Heart right ventricle (tissue), 16 donors: ENCODE data around the gene TRIM62. TPM values are rescaled to one million over a fixed set of nuclear protein-coding genes. Genes with fewer than 3 reads are reported as not detected.
"Not testable (repeated sequence)": the region's sequence is repeated elsewhere in the genome, so short reads cannot be mapped to it uniquely, and the experiment has no call there.

ENCODE experiments used
- ATAC-seq, 8 donors: fragments of 200-7000 bp; cut with Tn5 transposase; one replicate each; pipeline ENCODE4 v1.9.1; 2020; ENCODE audit warnings: mild to moderate bottlenecking in 8 of 8, moderate library complexity in 8 of 8, moderate number of reproducible peaks in 1 of 8
- DNase-seq, 2 donors: peaks; one replicate each; pipeline ENCODE4 v3.0.0-alpha.2; 2020
- H3K27ac ChIP-seq, 10 donors: fragments of 200-600 bp; sonication (generic) in 2 of 10; one replicate each; pipeline versions ENCODE4 v1.5.0 to v1.8.0; 2020 to 2022; ENCODE audit warnings: mild to moderate bottlenecking in 3 of 10
- H3K27me3 ChIP-seq, 7 donors: fragments of 200-600 bp; one replicate each; pipeline ENCODE4 v1.8.0; 2021 to 2022; ENCODE audit warnings: mild to moderate bottlenecking in 2 of 7
- H3K36me3 ChIP-seq, 9 donors: fragments of 200-600 bp; sonication (generic) in 1 of 9; one replicate each; pipeline versions ENCODE4 v1.5.0 to v1.8.0; 2020 to 2022; ENCODE audit warnings: mild to moderate bottlenecking in 2 of 9
- H3K4me1 ChIP-seq, 9 donors: fragments of 200-600 bp; sonication (generic) in 1 of 9; one replicate each; pipeline versions ENCODE4 v1.5.0 to v1.8.0; 2020 to 2022; ENCODE audit warnings: mild to moderate bottlenecking in 4 of 9
- H3K4me3 ChIP-seq, 10 donors: fragments of 200-600 bp; sonication (generic) in 2 of 10; one replicate each; pipeline versions ENCODE4 v1.5.0 to v1.8.0; 2020 to 2022; ENCODE audit warnings: mild to moderate bottlenecking in 7 of 10, moderate library complexity in 2 of 10
- H3K9me3 ChIP-seq, 11 donors: fragments of 200-600 bp in 10 of 11; sonication (generic) in 2 of 11; one replicate each; pipeline versions ENCODE4 v1.5.0 to v1.8.0; 2013 to 2022; ENCODE audit warnings: mild to moderate bottlenecking in 2 of 11, control low read depth in 1 of 11, moderate library complexity in 1 of 11
- WGBS, 2 donors: extraction: QIAGEN DNeasy Blood & Tissue Kit; methylation state at CpG; one replicate each; pipeline ENCODE4 v1.1.7; 2013; ENCODE audit warnings: inconsistent platforms in 1 of 2; 5-methylcytosine and 5-hydroxymethylcytosine counted together
- intact Hi-C, 10 donors: fragments of 100-400 bp; cut with DNase I; formaldehyde crosslinking; loops; one replicate each; pipeline versions ENCODE4 v1.11.1 to v1.14.2; 2022
- polyA plus RNA-seq, 2 donors: library from polyadenylated mRNA; stranded (reverse); fragments of 200-250 nt; gene quantifications; one replicate each; pipeline ENCODE4 v1.2.3, GENCODE V29; 2013
- total RNA-seq, 10 donors: library from RNA; stranded (reverse); fragmentation: NEBNext Ultra II Directional in 3 of 10; extraction: Animal tissue kit (Norgen Biotek cat#: 25700) in 3 of 10; gene quantifications; one replicate each; pipeline versions ENCODE4 v1.2.1 to v1.2.4, GENCODE V29; 2021 to 2023
- TF ChIP-seq, protein P1 (sequence below), 9 donors: fragments of 200-600 bp; sonication (generic) in 2 of 9; IDR thresholded peaks; one replicate each; pipeline versions ENCODE4 v1.5.0 to v1.8.0; 2021 to 2022; ENCODE audit warnings: antibody characterized with exemption in 9 of 9, mild to moderate bottlenecking in 5 of 9, moderate library complexity in 1 of 9
- donor health status: Arrhythmogenic right ventricular cardiomyopathy.
- donor health status: ischemic (EF 13 %, LVEDD 7.1; RV severe dilation, severe dysfunction).
- donor health status: healthy with polysubstance abuse.
- donor health status: DM: no; HTN: yes; CAD: no.
- donor health status: DM: no; HTN: no; CAD: no.
- donor health status: ischemic (EF 25% LVEDD 6.9; RV normal size, moderate dysfunction).
- donor health status: ischemic (EF 25% LVEDD 5.7; RV mildly dilated, moderate dysfunction).
- donor health status: healthy.
- donor health status: DM: yes; HTN: yes; CAD: no.
- donor health status: Ischemic cardiomyopathy.
- donor health status: ischemic (EF 35%, LVEDD 5.7; RV mildly dilated, moderate dysfunction).
- donor health status: nonischemic (EF 11% LVEDD 7.7; RV severe dilation, severe dysfunction).
- donor health status: DM: yes; HTN: yes; CAD: no.
- donor health status: PGD.
- donor health status: ischemic (EF 29% LVEDD 5.4; RV normal size, mild dysfunction).
- donor health status: nonischemic (EF 23%, LVEDD 6.1; RV moderate dilation, normal function).

The TRIM62 gene
- total and polyA plus RNA-seq, 12 donors: 2.0 to 3.7 (median 2.6) TPM

DNA sequence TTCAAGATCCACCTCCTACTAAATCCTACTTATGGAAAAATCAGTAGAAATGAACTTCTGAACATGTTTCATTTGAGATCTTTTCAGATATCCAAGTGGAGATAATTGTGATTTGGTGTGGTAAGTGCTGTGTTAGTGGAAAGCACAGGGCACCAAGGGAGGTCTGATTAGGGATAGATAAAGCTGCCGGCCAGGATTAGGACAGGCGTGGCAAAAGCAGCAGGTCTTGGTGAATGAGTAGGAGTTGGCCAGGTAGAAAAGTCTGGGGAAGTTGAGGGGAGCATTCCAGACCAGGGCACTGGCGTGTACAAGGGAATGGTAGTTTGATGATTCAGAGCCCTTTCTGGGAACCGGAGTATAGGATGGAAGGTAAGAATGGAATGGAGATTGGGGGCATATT is 53.1 kb downstream of the TRIM62 start:
- peaks cover 0 to 28% (median 23%) of the 10 kb centered on the region in 9 donors for H3K4me1 ChIP-seq
- H3K27me3 ChIP-seq: no peaks in the 10 kb centered on the region
- WGBS, 2 donors: 70 to 86% methylated on average over 4 of the region's 4 CpGs
- TF ChIP-seq, protein P1, sequence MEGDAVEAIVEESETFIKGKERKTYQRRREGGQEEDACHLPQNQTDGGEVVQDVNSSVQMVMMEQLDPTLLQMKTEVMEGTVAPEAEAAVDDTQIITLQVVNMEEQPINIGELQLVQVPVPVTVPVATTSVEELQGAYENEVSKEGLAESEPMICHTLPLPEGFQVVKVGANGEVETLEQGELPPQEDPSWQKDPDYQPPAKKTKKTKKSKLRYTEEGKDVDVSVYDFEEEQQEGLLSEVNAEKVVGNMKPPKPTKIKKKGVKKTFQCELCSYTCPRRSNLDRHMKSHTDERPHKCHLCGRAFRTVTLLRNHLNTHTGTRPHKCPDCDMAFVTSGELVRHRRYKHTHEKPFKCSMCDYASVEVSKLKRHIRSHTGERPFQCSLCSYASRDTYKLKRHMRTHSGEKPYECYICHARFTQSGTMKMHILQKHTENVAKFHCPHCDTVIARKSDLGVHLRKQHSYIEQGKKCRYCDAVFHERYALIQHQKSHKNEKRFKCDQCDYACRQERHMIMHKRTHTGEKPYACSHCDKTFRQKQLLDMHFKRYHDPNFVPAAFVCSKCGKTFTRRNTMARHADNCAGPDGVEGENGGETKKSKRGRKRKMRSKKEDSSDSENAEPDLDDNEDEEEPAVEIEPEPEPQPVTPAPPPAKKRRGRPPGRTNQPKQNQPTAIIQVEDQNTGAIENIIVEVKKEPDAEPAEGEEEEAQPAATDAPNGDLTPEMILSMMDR (IDR thresholded peaks at IDR 0.05): no peak
- DNase-seq (no peak), ATAC-seq (no peak)
- intact Hi-C loops: loop anchor here in 6 of 10 donors (1.0 to 10.0 kb wide), 6 partner anchors 54 to 346 kb away; partner anchors contain the start of genes ZSCAN20 (in 3 of the 6), TRIM62 (in 1 of the 6) and ZNF362 (in 1 of the 6)
- no peaks in the 10 kb centered on the region for H3K9me3 ChIP-seq
- peak overlapping the region in 5 of 10 donors; percentile 86 to 93 (median 93) for H3K27ac ChIP-seq
- H3K36me3 ChIP-seq: no peaks in the 10 kb centered on the region
- H3K4me3 ChIP-seq: no peak overlapping the region

DNA sequence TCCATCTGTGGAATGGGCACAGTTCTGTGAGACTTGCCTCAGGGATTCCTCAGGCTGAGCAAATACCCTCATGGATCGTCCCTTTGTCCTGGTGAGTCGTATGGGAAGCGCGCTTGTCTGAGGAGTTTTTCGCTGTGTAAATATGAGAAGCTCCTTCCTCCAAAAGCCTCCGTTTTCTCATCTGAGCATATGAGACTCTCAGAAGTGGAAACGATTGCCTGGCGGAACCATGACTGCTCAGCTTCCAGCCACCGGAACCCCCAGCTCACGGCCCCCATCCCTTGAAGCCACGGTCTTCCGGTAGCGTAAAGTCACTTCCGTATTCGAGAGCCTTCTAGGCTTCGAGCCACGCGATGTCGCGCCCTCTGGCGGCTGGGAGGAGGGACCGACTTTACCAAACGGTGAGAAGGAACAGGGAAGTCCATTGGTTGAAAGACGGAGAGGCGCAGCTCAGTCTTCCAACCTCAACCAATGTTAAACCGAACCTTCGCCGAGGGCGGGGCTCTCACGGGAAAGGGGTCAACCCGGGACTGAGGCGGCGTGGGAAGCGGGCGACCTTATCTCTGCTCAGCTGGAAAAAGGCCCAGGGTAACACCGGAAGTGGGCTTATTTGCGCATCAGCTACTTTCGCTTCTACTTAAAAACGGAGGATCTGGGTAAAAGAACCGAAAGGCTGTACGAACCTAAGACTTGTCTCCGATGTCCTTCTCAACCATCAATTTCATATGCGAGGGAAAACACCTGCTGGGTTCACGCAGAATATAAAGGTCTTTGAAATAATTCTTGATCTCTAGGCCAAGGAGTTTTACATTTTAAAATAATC is 54.6 kb downstream of the TRIM62 start:
- Histone ChIP-seq H3K27ac (peak overlapping the region; percentile 59 to 93 (median 86)), H3K27me3 (no peaks in the 10 kb centered on the region), H3K4me3 (peak overlapping the region; percentile 41 to 88 (median 74)), H3K9me3 (no peaks in the 10 kb centered on the region), H3K4me1 (peaks cover 0 to 28% (median 22%) of the 10 kb centered on the region in 9 donors), H3K36me3 (no peaks in the 10 kb centered on the region)
- peak; percentile 98 to 99 (median 99) for ATAC-seq
- intact Hi-C loops: loop anchor here in 6 of 10 donors (1.0 to 10.0 kb wide), 6 partner anchors 55 to 348 kb away; partner anchors contain the start of genes ZSCAN20 (in 3 of the 6), TRIM62 (in 2 of the 6) and ZNF362 (in 1 of the 6)
- WGBS, 2 donors: 2 to 4% methylated on average over 44 of the region's 44 CpGs
- TF ChIP-seq, protein P1 (IDR thresholded peaks at IDR 0.05): peak; percentile 77 to 98 (median 96)
- peak; percentile 98 to 99 for DNase-seq

DNA sequence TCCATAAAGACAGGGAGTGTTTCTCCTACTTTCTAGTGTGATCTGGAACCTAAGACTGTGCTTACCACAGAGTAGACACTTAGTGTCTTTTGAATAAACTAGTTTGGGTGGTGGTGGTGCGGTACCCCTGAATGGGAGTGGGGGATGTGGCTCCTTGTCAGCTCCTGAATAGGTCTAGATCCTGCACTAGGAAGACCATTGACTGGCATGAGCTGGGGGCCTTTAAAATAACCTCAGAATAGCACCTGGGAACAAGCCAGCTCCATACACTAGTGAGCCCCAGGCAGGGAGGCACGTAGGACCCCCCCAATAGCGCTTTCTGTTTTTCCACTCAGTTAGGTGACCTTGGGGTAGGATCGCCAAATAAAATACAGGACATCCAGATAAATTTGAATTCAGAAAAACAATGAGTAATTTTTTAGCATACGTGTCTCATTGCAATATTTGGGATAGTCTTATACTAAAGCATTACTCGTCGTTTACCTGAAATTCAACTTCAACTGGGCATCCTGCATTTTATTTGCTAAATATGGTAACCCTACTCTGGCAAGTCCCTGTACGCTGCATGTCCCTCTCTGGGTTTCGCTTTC is 55.3 kb downstream of the TRIM62 start:
- intact Hi-C loops: loop anchor here in 6 of 10 donors (5.0 to 10.0 kb wide), 5 partner anchors 56 to 348 kb away; partner anchors contain the start of genes ZSCAN20 (in 3 of the 6), TRIM62 (in 1 of the 6) and ZNF362 (in 1 of the 6)
- TF ChIP-seq, protein P1 (IDR thresholded peaks at IDR 0.05): no peak
- H3K4me1 ChIP-seq: peaks cover 0 to 28% (median 22%) of the 10 kb centered on the region in 9 donors
- H3K4me3 ChIP-seq: peak overlapping the region; percentile 41 to 88 (median 74)
- no peaks in the 10 kb centered on the region for H3K9me3 ChIP-seq
- peak overlapping the region in 9 of 10 donors; percentile 74 to 93 (median 86) for H3K27ac ChIP-seq
- no peak for DNase-seq
- no peaks in the 10 kb centered on the region for H3K27me3 ChIP-seq
- no peak for ATAC-seq
- H3K36me3 ChIP-seq: no peaks in the 10 kb centered on the region
- WGBS, 2 donors: 30 to 36% methylated on average over 9 of the region's 9 CpGs

DNA sequence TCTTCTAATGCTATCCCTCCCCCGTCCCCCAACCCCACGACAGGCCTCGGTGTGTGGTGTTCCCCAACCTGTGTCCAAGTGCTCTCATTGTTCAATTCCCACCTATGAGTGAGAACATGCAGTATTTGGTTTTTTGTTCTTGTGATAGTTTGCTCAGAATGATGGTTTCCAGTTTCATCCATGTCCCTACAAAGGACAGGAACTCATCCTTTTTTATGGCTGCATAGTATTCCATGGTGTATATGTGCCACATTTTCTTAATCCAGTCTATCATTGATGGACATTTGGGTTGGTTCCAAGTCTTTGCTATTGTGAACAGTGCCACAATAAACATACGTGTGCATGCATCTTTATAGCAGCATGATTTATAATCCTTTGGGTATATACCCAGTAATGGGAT is 57.2 kb downstream of the TRIM62 start:
- not testable (repeated sequence) for H3K4me3 ChIP-seq, DNase-seq, H3K9me3 ChIP-seq, H3K27me3 ChIP-seq, H3K36me3 ChIP-seq, H3K27ac ChIP-seq, ATAC-seq
- intact Hi-C loops: loop anchor here in 6 of 10 donors (5.0 to 10.0 kb wide), 5 partner anchors 58 to 350 kb away; partner anchors contain the start of genes ZSCAN20 (in 3 of the 6), TRIM62 (in 1 of the 6) and ZNF362 (in 1 of the 6)
- WGBS, 2 donors: 95 to 96% methylated on average over 4 of the region's 4 CpGs
- peaks cover 0 to 28% (median 22%) of the 10 kb centered on the region in 9 donors for H3K4me1 ChIP-seq
